K562 (cell line): ENCODE measurements around the gene SPAM1. TPM values are rescaled to one million over a fixed set of nuclear protein-coding genes. Genes with fewer than 3 reads are reported as not detected.

Experiments
- ATAC-seq: fragments of 200-7000 bp; cut with Tn5 transposase; 3 replicates; pipeline ENCODE4 v1.9.1; 2020; ENCODE audit warnings: moderate library complexity
- BruUV-seq: library from RNA; stranded (reverse); fragments of 400-500 nt; replicated peaks from 2 replicates; lab custom pipeline; 2021; lab: Mats Ljungman, UMichigan
- CTCF ChIA-PET: fragments of 300-600 bp; formaldehyde crosslinking; extraction: SDS; loops from one replicate; lab custom pipeline; 2021; ENCODE audit warnings: low intra/inter-chr PET ratio; lab: Yijun Ruan, JAX
- POLR2A ChIA-PET: fragments of 300-600, 350-650 bp; sonication (Branson Sonifier 250); formaldehyde crosslinking; extraction: SDS; loops from one replicate; lab custom pipeline; 2021; ENCODE audit warnings: antibody characterized with exemption, inconsistent platforms; lab: Yijun Ruan, JAX
- DNase-seq, 4 experiments: peaks; one replicate each; pipeline versions ENCODE4 v3.0.0 to v3.0.0-alpha.2; 2011 to 2018; ENCODE audit warnings: low spot score in 3 of 4, mixed read lengths in 3 of 4; ENCODE audit errors: extremely low read depth in 1 of 4
- FAIRE-seq: peaks from 2 replicates; lab custom pipeline; 2011; peaks lifted over from hg19 to GRCh38; lab: Jason Lieb, UNC
- H2AFZ ChIP-seq: 2 replicates; pipeline ENCODE4 v1.6.0; 2011; ENCODE audit warnings: low read depth, low read length, control low read depth, inconsistent platforms
- H3K27ac ChIP-seq: fragments of 200-600 bp; 3 replicates; pipeline ENCODE4 v1.8.0; 2011; ENCODE audit warnings: low read depth, mild to moderate bottlenecking, control low read depth, inconsistent platforms, low read length, moderate library complexity, mixed read lengths; ENCODE audit errors: extremely low read depth
- H3K27me3 ChIP-seq, 2 experiments: fragments of 300-600 bp in 1 of 2; 2 replicates in 1 of 2; 3 replicates in 1 of 2; pipeline versions ENCODE4 v1.6.0 to v1.8.0; 2011; ENCODE audit warnings: inconsistent platforms in 2 of 2, low read length in 2 of 2, mild to moderate bottlenecking in 1 of 2, mixed read lengths in 1 of 2, moderate library complexity in 1 of 2; ENCODE audit not compliant: control insufficient read depth in 2 of 2, insufficient read depth in 2 of 2
- H3K36me3 ChIP-seq: fragments of 300-600 bp; 3 replicates; pipeline ENCODE4 v1.8.0; 2011; ENCODE audit warnings: mild to moderate bottlenecking, low read length, inconsistent platforms; ENCODE audit not compliant: control insufficient read depth, insufficient read depth
- H3K4me1 ChIP-seq, 2 experiments: fragments of 200-600 bp in 1 of 2; replicated peaks in 1 of 2; 2 replicates in 1 of 2; 3 replicates in 1 of 2; pipeline versions ENCODE4 v1.5.1 to v1.8.0; 2011; ENCODE audit warnings: inconsistent platforms in 2 of 2, low read length in 2 of 2, mild to moderate bottlenecking in 1 of 2, mixed read lengths in 1 of 2, moderate library complexity in 1 of 2; ENCODE audit not compliant: control insufficient read depth in 2 of 2, insufficient read depth in 2 of 2
- H3K4me2 ChIP-seq: 2 replicates; pipeline ENCODE4 v1.6.1; 2011; ENCODE audit warnings: low read length, control low read depth, inconsistent platforms, mixed read lengths; ENCODE audit not compliant: insufficient read depth
- H3K4me3 ChIP-seq: fragments of 200-600 bp; sonication (generic), shearing (Covaris generic); 2 replicates; pipeline ENCODE4 v1.5.1; 2016; ENCODE audit warnings: control low read depth, inconsistent platforms
- H3K79me2 ChIP-seq: fragments of 200-600 bp; 3 replicates; pipeline ENCODE4 v1.8.0; 2011; ENCODE audit warnings: low read length, inconsistent platforms; ENCODE audit not compliant: control insufficient read depth, insufficient read depth
- H3K9ac ChIP-seq, 2 experiments: 2 replicates each; pipeline versions ENCODE4 v1.6.0 to v1.6.1; 2011; ENCODE audit warnings: low read depth in 2 of 2, low read length in 2 of 2, control low read depth in 1 of 2, inconsistent platforms in 1 of 2, mild to moderate bottlenecking in 1 of 2, mixed read lengths in 1 of 2; ENCODE audit not compliant: insufficient read depth in 1 of 2
- H3K9me1 ChIP-seq: one replicate; pipeline ENCODE4 v1.6.0; 2011; ENCODE audit warnings: inconsistent platforms, mild to moderate bottlenecking, low read length, moderate library complexity; ENCODE audit not compliant: control insufficient read depth, insufficient read depth
- H3K9me3 ChIP-seq: replicated peaks from 2 replicates; pipeline ENCODE4 v1.5.1; 2011; ENCODE audit warnings: low read depth, low read length, inconsistent platforms; ENCODE audit not compliant: control insufficient read depth, insufficient read depth
- H4K20me1 ChIP-seq: replicated peaks from 2 replicates; pipeline ENCODE4 v1.6.1; 2011; ENCODE audit warnings: low read length, inconsistent platforms, mixed read lengths; ENCODE audit not compliant: control insufficient read depth, insufficient read depth
- HSF4 ChIP-seq: fragments of 250-450 bp; sonication (Bioruptor Pico); IDR thresholded peaks from 2 replicates; pipeline ENCODE4 v2.1.2; 2022; ENCODE audit warnings: mild to moderate bottlenecking, moderate library complexity, borderline replicate concordance
- SRSF9 ChIP-seq: fragments of 200-400 bp; formaldehyde crosslinking; IDR thresholded peaks from 2 replicates; pipeline ENCODE4 v1.6.1; 2017; ENCODE audit warnings: low read depth, low read length, borderline replicate concordance
- TOE1 ChIP-seq, 2 experiments: fragments of 450-650 bp in 1 of 2; sonication (generic) in 1 of 2; formaldehyde crosslinking in 1 of 2; IDR thresholded peaks; 2 replicates each; pipeline versions ENCODE4 v1.7.1 to v1.8.0; 2016 to 2022; ENCODE audit warnings: borderline replicate concordance in 2 of 2, mild to moderate bottlenecking in 2 of 2, antibody characterized with exemption in 1 of 2, inconsistent platforms in 1 of 2, low read depth in 1 of 2, missing genetic modification reagents in 1 of 2, moderate library complexity in 1 of 2
- YY1 ChIP-seq, 3 experiments: IDR thresholded peaks; 2 replicates each; pipeline ENCODE4 v1.6.1; 2011; ENCODE audit warnings: low read length in 2 of 3, mild to moderate bottlenecking in 2 of 3, moderate library complexity in 2 of 3, borderline replicate concordance in 1 of 3, control low read depth in 1 of 3, low read depth in 1 of 3; ENCODE audit not compliant: insufficient read depth in 3 of 3, insufficient replicate concordance in 2 of 3, control insufficient read depth in 1 of 3, insufficient read length in 1 of 3; ENCODE audit errors: extremely low read depth in 1 of 3
- ZC3H4 ChIP-seq: sonication (generic); formaldehyde crosslinking; IDR thresholded peaks from 2 replicates; pipeline ENCODE4 v1.9.0; 2021; ENCODE audit warnings: missing genetic modification reagents, borderline replicate concordance
- ZNF41 ChIP-seq: fragments of 250-450 bp; sonication (Bioruptor Pico); conservative IDR thresholded peaks from 2 replicates; pipeline ENCODE4 v1.4.0; 2020; ENCODE audit warnings: mild to moderate bottlenecking
- ZNF75A ChIP-seq: fragments of 450-650 bp; formaldehyde crosslinking; IDR thresholded peaks from 2 replicates; pipeline ENCODE4 v1.4.0; 2020; ENCODE audit warnings: mild to moderate bottlenecking
- WGBS: fragments of 100-300 bp; shearing (Covaris generic); methylation state at CpG from one replicate; pipeline ENCODE4 v1.1.6; 2016; ENCODE audit warnings: low coverage, mixed read lengths; ENCODE audit not compliant: insufficient coverage; ENCODE audit errors: missing lambda C conversion rate; 5-methylcytosine and 5-hydroxymethylcytosine counted together
- in situ Hi-C: fragments of 300-500 bp; cut with MboI; formaldehyde crosslinking; loops from 4 replicates; pipeline ENCODE4 v1.15.0; 2018; ENCODE audit warnings: inconsistent platforms, mixed read lengths
- intact Hi-C: fragments of 100-400 bp; cut with micrococcal nuclease; formaldehyde crosslinking; loops from 2 replicates; pipeline ENCODE4 v1.14.2; 2022
- polyA plus RNA-seq, 8 experiments: library from polyadenylated mRNA; depleted of rRNA in 4 of 8; stranded (reverse) in 5 of 8; unstranded in 3 of 8; fragments of >200 nt; fragmentation: Nextera tagmentation in 2 of 8; fragmentation: Illumina TruSeq in 1 of 8; extraction: Ambion mirVana in 2 of 8; extraction: Trizol in 1 of 8; gene quantifications; 2 replicates each; pipeline versions ENCODE4 v1.2.1 to v1.2.3, GENCODE V29; 2011 to 2014; ENCODE audit warnings: inconsistent platforms in 1 of 8, missing spikeins in 1 of 8
- total RNA-seq, 7 experiments: library from RNA; depleted of rRNA in 6 of 7; stranded (reverse); fragments of >200 nt in 6 of 7; fragmentation: Illumina TruSeq in 2 of 7; extraction: Trizol in 2 of 7; gene quantifications; 2 replicates each; pipeline versions ENCODE4 v1.2.1 to v1.2.3, GENCODE V29; 2011 to 2021; ENCODE audit warnings: low replicate concordance in 1 of 7
- TF ChIP-seq, protein P1 (sequence below): fragments of 450-650 bp; formaldehyde crosslinking; IDR thresholded peaks from 2 replicates; pipeline ENCODE4 v1.4.0; 2020; ENCODE audit warnings: mild to moderate bottlenecking, moderate library complexity
- TF ChIP-seq, protein P2 (sequence below): fragments of 250-450 bp; sonication (Bioruptor Pico); IDR thresholded peaks from 2 replicates; pipeline ENCODE4 v1.4.0; 2020
- TF ChIP-seq, protein P3 (sequence below): IDR thresholded peaks from 3 replicates; pipeline ENCODE4 v1.6.1; 2011; ENCODE audit warnings: borderline replicate concordance, mild to moderate bottlenecking; ENCODE audit not compliant: insufficient read length, insufficient read depth
- TF ChIP-seq, protein P4 (sequence below): fragments of 250-450 bp; sonication (Bioruptor Pico); IDR thresholded peaks from 2 replicates; pipeline ENCODE4 v1.9.0; 2021; ENCODE audit warnings: mild to moderate bottlenecking, inconsistent platforms
- TF ChIP-seq, protein P5 (sequence below): sonication (generic); formaldehyde crosslinking; IDR thresholded peaks from 2 replicates; pipeline ENCODE4 v1.8.0; 2022; ENCODE audit warnings: mild to moderate bottlenecking, missing genetic modification reagents

Gene SPAM1
- total and polyA plus RNA-seq, 9 of the 15 experiments (the other 6 are each of a cell fraction or from before 2014, with no cell fraction given): not detected

DNA sequence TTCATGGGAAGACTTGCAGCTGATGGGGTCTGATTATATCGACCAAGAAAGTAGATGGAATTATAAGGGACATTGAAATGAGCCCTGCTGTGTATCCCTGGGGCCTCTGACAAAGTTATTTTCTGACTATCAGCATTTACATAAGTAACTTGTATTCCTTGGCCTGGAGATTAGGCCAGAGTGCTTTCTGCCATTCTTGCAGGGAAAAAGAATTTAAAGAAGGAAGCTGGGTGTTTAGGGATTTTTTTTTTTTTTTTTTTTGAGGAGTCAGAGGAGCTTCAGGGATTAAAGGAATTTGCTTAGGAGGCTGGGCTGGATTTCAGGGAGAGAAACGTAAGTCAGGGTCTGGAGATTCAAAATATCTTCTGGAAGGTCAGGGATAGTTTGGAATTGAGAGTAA is 4.6 kb downstream of the SPAM1 start:
- no peak for DNase-seq
- Histone ChIP-seq H3K4me3 (no peak overlapping the region), H3K9me1 (no peaks in the 10 kb centered on the region), H4K20me1 (no peaks in the 10 kb centered on the region), H2AFZ (no peak overlapping the region), H3K9ac (no peak overlapping the region), H3K79me2 (no peaks in the 10 kb centered on the region), H3K27me3 (no peaks in the 10 kb centered on the region), H3K9me3 (no peaks in the 10 kb centered on the region), H3K4me1 (no peaks in the 10 kb centered on the region), H3K27ac (no peak overlapping the region), H3K36me3 (no peaks in the 10 kb centered on the region), H3K4me2 (no peak overlapping the region)
- intact Hi-C loops (no loop called here), in situ Hi-C loops (no loop called here)
- POLR2A ChIA-PET: no interaction called here
- BruUV-seq: no TSS peak
- no peak for ATAC-seq
- FAIRE-seq: no peak
- CTCF ChIA-PET: no interaction called here
- 0% methylated on average over 2 of the region's 2 CpGs for WGBS
- no peak for TF ChIP-seq ZNF41 (CRISPR knock-in tag)
- no peak for TF ChIP-seq YY1 (IDR thresholded peaks at IDR 0.05; ENCODE audit: borderline replicate concordance in 1 of 3, control insufficient read depth in 1 of 3, extremely low read depth in 1 of 3, insufficient read depth in 3 of 3, insufficient read length in 1 of 3, insufficient replicate concordance in 2 of 3, low read depth in 1 of 3, low read length in 2 of 3)
- TF ChIP-seq, protein P1, sequence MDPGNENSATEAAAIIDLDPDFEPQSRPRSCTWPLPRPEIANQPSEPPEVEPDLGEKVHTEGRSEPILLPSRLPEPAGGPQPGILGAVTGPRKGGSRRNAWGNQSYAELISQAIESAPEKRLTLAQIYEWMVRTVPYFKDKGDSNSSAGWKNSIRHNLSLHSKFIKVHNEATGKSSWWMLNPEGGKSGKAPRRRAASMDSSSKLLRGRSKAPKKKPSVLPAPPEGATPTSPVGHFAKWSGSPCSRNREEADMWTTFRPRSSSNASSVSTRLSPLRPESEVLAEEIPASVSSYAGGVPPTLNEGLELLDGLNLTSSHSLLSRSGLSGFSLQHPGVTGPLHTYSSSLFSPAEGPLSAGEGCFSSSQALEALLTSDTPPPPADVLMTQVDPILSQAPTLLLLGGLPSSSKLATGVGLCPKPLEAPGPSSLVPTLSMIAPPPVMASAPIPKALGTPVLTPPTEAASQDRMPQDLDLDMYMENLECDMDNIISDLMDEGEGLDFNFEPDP: no peak
- no peak for TF ChIP-seq ZC3H4 (CRISPR knock-in tag)
- TF ChIP-seq, protein P2, sequence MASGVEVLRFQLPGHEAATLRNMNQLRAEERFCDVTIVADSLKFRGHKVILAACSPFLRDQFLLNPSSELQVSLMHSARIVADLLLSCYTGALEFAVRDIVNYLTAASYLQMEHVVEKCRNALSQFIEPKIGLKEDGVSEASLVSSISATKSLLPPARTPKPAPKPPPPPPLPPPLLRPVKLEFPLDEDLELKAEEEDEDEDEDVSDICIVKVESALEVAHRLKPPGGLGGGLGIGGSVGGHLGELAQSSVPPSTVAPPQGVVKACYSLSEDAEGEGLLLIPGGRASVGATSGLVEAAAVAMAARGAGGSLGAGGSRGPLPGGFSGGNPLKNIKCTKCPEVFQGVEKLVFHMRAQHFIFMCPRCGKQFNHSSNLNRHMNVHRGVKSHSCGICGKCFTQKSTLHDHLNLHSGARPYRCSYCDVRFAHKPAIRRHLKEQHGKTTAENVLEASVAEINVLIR (CRISPR knock-in tag): no peak
- no peak for TF ChIP-seq TOE1 (IDR thresholded peaks at IDR 0.05; ENCODE audit: borderline replicate concordance)
- no peak for TF ChIP-seq TOE1 (CRISPR knock-in tag; IDR thresholded peaks at IDR 0.05; ENCODE audit: borderline replicate concordance, low read depth)
- TF ChIP-seq HSF4: no peak
- TF ChIP-seq, protein P3, sequence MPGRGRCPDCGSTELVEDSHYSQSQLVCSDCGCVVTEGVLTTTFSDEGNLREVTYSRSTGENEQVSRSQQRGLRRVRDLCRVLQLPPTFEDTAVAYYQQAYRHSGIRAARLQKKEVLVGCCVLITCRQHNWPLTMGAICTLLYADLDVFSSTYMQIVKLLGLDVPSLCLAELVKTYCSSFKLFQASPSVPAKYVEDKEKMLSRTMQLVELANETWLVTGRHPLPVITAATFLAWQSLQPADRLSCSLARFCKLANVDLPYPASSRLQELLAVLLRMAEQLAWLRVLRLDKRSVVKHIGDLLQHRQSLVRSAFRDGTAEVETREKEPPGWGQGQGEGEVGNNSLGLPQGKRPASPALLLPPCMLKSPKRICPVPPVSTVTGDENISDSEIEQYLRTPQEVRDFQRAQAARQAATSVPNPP: no peak
- TF ChIP-seq, protein P4, sequence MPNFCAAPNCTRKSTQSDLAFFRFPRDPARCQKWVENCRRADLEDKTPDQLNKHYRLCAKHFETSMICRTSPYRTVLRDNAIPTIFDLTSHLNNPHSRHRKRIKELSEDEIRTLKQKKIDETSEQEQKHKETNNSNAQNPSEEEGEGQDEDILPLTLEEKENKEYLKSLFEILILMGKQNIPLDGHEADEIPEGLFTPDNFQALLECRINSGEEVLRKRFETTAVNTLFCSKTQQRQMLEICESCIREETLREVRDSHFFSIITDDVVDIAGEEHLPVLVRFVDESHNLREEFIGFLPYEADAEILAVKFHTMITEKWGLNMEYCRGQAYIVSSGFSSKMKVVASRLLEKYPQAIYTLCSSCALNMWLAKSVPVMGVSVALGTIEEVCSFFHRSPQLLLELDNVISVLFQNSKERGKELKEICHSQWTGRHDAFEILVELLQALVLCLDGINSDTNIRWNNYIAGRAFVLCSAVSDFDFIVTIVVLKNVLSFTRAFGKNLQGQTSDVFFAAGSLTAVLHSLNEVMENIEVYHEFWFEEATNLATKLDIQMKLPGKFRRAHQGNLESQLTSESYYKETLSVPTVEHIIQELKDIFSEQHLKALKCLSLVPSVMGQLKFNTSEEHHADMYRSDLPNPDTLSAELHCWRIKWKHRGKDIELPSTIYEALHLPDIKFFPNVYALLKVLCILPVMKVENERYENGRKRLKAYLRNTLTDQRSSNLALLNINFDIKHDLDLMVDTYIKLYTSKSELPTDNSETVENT: no peak
- TF ChIP-seq, protein P5, sequence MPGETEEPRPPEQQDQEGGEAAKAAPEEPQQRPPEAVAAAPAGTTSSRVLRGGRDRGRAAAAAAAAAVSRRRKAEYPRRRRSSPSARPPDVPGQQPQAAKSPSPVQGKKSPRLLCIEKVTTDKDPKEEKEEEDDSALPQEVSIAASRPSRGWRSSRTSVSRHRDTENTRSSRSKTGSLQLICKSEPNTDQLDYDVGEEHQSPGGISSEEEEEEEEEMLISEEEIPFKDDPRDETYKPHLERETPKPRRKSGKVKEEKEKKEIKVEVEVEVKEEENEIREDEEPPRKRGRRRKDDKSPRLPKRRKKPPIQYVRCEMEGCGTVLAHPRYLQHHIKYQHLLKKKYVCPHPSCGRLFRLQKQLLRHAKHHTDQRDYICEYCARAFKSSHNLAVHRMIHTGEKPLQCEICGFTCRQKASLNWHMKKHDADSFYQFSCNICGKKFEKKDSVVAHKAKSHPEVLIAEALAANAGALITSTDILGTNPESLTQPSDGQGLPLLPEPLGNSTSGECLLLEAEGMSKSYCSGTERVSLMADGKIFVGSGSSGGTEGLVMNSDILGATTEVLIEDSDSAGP (CRISPR knock-in tag): no peak
- no peak for TF ChIP-seq ZNF75A (CRISPR knock-in tag)
- no peak for TF ChIP-seq SRSF9
